Measurements from ENCODE around the gene TRAK2.

- TF ChIP-seq, protein P1, sequence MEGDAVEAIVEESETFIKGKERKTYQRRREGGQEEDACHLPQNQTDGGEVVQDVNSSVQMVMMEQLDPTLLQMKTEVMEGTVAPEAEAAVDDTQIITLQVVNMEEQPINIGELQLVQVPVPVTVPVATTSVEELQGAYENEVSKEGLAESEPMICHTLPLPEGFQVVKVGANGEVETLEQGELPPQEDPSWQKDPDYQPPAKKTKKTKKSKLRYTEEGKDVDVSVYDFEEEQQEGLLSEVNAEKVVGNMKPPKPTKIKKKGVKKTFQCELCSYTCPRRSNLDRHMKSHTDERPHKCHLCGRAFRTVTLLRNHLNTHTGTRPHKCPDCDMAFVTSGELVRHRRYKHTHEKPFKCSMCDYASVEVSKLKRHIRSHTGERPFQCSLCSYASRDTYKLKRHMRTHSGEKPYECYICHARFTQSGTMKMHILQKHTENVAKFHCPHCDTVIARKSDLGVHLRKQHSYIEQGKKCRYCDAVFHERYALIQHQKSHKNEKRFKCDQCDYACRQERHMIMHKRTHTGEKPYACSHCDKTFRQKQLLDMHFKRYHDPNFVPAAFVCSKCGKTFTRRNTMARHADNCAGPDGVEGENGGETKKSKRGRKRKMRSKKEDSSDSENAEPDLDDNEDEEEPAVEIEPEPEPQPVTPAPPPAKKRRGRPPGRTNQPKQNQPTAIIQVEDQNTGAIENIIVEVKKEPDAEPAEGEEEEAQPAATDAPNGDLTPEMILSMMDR (IDR thresholded peaks at IDR 0.05), result no peak
- TF ChIP-seq POLR2A (IDR thresholded peaks at IDR 0.05), result no peak
These were observed 49.4 kb downstream of the TRAK2 start for GRCh38 chr2:201401815-201402214.
